Endometrial microvascular endothelial cells (primary cell): ENCODE data around the gene KRTAP10-1. TPM values are rescaled to one million over a fixed set of nuclear protein-coding genes. Genes with fewer than 3 reads are reported as not detected.
"Not testable (repeated sequence)": the region's sequence is repeated elsewhere in the genome, so short reads cannot be mapped to it uniquely, and the experiment has no call there.

Experiments used
- in situ Hi-C: cut with HindIII; loops from 2 replicates; pipeline ENCODE4 v1.10.0; 2017; ENCODE audit warnings: low sequenced_read_pairs, low pct_unique_long_range_greater_than_20kb; ENCODE audit errors: inconsistent ontology term
- total RNA-seq: library from RNA; depleted of rRNA; stranded (reverse); fragments of >200 nt; gene quantifications from one replicate; pipeline ENCODE4 v1.2.3, GENCODE V29; 2015; ENCODE audit errors: inconsistent ontology term

KRTAP10-1 gene, protein sequence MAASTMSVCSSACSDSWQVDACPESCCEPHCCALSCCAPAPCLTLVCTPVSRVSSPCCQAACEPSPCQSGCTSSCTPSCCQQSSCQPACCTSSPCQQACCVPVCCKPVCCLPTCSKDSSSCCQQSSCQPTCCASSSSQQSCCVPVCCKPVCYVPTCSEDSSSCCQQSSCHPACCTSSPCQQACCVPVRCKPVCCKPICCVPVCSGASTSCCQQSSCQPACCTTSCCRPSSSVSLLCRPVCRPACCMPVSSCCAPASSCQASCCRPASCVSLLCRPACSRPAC
- total RNA-seq = not detected

DNA sequence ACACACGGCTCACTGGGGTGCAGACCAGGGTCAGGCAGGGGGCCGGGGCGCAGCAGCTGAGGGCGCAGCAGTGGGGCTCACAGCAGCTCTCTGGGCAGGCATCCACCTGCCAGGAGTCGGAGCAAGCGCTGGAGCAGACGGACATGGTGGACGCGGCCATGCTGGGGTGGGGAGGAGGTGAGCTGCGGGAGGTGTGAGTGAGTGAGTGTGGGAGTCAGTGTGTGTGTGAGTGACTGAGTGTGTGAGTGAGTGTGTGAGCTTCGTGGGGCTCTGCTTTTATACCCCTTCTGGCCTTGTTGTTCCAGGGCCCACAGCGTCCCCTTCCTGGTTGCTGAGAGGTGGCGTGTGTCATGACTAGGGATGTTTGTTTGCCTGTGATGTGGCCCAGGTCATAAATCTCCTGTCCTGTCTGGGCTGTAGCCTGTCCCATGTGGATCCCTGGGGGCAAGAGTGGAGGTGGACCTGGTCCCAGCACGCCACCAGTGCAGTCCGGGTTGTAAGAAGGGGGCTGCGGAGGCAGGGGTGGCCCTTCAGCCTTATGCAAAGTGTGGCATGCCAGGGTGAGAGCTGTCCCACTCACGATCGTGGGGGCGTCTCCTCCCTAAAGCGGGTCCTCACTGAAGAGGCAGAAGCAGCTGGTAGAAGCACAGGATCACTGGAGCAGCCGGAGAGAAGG lies at the start of gene KRTAP10-1:
Gene KRTAP10-1 (minus strand): TSS at position 205 of the 676 bp plus-strand sequence. CDS start 45 bp downstream, at position 160.
- in situ Hi-C loops = no loop called here

DNA sequence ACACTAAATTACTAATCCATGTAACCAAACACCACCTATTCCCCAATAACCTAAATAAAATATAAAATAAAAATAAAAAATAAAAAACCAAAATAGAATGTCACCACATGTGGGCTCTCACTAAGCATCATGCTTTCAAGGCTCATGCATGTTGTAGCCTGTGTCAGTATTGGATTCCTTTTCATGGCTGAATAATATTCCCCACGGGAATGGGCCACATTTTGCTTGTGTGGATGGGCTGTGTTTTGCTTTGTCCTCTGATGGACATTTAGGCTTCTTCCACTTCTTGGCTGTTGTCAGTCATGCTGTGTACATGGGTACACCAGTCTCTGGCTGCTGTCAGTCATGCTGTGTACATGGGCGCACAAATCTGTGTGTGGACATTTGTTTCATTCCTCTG lies 49.1 kb upstream of the KRTAP10-1 start:
- in situ Hi-C loops = no loop called here

DNA sequence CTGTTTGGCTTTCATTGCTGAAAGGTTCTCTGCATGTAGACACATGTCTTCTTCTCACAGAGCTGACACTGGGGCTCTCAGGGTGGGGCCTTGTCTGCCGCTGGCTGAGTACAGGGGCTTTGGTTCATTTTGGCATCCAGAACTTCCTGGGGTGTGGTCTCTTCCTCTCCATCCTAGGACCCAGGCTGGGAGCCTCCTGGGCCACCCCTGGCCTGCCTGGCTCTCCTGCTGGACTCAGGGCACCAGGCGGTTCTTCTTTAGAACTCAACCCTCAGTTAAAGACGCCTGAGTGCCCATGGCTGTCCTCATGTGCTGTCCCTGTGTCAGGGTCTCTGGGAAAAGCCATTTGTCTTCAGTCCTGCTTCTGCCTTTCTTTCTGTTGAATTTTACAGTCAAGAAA lies 45.9 kb upstream of the KRTAP10-1 start:
- in situ Hi-C loops = no loop called here

DNA sequence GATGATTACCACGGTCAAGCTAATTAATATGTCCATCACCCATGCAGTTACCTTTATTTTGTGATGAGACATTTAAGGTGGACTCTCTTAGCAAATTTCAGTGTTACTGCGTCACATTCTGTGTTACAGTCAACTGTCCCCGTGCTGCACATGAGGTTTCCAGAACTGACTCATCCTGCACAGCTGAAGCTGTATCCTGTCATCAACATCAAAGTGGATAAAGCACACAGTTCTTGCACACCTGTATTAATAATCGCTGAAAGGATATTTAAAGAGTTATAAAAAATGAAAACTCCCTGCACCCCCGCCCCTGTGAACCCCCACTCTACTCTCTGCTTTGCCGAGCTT lies 43.8 kb upstream of the KRTAP10-1 start:
- in situ Hi-C loops = no loop called here

DNA sequence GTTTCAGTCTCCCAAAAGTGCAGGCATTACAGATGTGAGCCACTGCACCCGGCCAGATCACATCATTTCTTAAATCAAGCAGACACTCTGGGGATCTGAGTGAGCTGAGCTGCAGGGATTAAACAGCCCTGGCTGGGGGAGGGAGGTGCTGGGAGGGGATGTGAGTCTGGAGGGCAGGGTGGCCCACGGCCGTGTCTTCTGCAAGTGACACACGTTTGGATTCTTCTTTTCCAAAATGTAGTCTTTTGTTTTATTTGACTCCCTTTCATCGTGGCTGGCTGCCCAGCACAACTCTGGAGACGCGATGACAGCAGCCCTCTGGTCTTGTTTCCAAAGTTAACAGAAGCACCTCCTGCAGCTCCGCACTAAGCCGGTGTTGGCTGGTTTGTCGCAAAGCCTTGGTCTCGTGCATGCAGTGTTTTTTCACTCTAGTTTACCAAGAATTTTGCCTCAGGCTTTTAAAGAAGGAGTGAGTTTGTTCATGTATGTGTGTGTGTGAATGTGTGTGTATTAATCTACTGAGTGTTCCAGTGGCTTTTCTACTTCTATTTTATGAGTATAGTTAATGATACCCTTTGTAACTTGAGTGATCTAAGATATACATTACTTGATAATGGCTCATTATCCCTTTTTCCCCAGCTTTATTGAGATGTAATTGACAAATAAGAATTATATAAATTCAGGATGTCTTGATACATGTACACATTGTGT lies 43.2 kb upstream of the KRTAP10-1 start:
- in situ Hi-C loops = no loop called here

DNA sequence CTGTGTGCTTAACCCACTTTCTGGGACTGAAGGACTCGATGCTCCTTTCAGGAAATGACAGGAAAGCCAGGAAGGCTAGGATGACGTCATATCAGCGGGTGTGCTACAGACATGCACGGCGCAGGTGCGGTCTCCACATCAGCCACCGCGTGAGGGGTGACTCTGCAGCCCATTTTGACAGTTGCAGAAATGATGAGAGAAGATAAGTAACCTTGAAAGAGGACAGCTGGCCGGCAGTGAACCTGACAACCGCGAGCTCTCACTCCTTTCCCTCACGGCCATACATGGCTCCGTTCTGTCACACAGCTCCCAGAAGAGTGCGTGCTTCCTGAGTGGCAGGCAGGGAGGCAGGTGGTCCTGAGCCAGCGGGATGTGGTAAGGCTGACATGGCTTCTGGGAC lies 42.1 kb upstream of the KRTAP10-1 start:
- in situ Hi-C loops = no loop called here

DNA sequence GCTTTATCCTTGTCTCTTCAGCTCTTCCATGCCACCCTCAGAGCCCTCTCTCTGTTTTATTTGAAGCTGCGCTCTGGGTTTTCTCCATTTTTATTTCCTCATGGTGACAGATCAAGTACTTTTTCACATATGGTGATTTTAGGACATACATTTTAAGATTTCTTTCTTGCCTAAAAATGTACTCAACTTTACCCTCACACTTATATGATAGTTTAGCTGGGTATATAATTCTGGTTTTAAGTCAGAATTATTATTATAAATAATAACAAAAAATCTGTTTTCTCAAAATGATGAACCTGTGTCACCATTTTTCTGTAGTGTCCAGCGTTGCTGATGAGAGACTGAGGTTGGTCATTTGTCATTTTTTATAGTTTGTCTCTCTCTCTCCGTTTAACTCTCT lies 41.2 kb upstream of the KRTAP10-1 start:
- in situ Hi-C loops = no loop called here

DNA sequence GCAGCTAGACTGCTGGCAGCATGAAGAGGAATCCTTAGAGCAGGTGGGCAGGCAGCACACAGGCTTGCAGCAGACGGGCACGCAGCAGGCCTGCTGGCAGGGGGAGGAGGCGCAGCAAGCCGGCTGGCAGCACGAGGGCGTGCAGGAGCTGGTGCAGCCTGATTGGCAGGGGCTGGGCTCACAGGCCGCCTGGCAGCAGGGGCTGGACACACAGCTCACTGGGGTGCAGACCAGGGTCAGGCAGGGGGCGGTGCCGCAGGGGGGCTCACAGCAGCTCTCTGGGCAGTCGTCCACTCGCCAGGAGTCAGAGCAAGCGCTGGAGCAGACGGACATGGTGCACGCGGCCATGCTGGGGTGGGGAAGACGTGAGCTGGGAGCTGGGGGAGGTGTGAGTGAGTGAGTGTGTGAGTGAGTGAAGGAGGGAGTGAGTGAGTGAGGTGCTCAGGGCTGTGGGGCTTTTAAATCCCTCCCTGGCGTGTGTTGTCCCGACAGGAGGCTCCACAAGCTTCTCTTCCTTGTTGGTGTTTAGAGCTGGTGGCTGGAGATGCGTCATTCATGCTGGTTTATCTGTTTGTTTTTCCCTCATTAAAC lies 40.3 kb upstream of the KRTAP10-1 start, which contains the start of gene KRTAP10-5:
Gene KRTAP10-5 (minus strand): TSS at position 374 of the 591 bp plus-strand sequence. CDS start 26 bp downstream, at position 348.
- in situ Hi-C loops = not testable (repeated sequence)

DNA sequence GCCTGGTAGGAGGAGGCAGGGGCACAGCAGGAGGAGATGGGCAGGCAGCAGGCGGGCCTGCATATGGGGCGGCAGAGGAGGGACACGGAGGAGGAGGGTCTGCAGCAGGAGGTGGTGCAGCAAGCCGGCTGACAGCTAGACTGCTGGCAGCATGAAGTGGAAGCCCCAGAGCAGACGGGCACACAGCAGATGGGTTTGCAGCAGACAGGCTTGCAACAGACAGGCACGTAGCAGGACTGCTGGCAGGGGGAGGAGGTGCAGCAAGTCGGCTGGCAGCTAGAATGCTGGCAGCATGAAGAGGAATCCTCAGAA lies 39.8 kb upstream of the KRTAP10-1 start:
- in situ Hi-C loops = no loop called here

DNA sequence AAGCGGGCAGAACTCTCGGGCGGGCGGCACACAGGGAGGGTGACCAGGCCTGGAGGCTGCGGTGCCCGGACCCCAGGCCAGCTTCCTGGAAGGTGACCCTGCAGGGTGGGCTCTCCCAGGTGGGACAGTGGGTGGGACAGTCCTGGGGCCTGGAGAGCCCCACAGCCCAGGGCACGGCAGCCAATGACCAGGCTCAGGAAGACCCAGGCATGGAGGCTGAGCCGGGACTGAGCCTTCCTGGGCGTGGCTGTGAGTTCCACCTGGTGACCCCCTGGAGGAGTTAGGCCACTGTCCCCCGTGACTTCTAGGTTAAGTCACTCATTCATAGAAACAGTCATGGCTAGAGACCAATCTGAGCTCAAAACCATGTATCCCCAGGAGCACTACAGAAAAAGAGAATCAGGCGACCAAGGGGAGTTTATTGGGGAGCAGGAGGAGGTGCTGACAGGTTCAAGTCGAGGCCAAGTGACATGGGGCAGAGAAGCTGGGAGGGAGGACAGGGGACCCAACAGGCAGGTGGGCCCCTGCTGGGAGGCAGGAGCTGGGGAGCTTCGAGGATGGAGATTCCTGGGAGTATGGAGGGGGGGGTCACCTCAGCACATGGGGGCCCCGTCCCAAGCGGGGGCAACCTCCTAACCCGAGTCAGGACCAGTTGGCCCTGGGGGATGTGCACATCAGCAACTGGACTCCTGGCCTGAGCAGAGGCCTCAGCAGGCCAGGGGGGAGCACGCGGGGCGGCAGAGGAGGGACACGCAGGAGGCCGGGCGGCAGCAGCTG lies 39.2 kb upstream of the KRTAP10-1 start:
- in situ Hi-C loops = no loop called here

DNA sequence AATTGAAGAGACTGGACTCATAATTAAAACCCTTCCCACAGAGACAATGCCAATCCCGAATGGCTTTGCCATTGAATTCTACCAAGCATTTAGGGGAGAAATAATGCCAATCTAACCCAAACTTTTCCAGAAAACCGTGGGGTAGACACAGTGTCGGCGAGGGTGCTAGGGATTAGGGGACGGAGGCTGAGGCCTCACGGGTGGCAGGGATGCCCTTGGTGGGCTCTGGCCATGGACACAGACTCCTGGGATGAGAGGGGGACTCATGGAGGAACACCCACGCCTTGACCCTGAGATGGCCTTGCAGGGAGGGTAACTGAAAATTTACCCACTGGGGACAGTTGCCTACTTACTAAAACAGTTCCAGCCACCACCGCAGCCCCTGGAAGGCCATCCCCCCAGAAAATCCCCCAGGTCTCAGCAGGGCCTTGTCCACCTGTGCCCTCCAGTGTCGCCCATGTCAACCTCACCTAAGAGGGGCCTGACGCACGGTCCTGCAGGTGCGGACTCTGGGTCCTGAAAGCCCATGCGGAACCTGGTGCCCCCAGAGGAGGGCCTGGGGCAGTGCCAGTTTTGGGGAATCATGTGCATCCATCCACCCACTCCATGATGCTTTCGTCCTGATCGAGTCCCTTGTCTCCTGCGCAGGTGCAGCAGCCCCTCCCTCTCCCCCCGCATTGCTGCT lies 38.5 kb upstream of the KRTAP10-1 start:
- in situ Hi-C loops = no loop called here

DNA sequence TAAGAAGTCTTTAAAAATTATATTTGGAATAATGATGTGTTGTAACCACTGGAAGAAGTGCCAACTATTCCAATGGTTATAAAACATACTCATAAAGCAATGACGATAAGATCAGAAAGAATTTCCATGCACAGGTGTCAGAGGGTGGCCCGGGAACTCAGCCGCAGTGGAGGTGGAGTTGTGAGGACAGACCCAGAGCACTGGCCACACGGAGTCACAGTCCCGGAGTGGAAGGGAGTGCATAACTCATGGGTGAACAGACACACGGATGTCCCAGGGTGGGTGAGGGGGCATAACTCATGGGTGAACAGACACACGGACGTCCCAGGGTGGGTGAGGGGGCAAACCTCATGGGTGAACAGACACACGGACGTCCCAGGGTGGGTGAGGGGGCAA lies 36.0 kb upstream of the KRTAP10-1 start:
- in situ Hi-C loops = no loop called here

DNA sequence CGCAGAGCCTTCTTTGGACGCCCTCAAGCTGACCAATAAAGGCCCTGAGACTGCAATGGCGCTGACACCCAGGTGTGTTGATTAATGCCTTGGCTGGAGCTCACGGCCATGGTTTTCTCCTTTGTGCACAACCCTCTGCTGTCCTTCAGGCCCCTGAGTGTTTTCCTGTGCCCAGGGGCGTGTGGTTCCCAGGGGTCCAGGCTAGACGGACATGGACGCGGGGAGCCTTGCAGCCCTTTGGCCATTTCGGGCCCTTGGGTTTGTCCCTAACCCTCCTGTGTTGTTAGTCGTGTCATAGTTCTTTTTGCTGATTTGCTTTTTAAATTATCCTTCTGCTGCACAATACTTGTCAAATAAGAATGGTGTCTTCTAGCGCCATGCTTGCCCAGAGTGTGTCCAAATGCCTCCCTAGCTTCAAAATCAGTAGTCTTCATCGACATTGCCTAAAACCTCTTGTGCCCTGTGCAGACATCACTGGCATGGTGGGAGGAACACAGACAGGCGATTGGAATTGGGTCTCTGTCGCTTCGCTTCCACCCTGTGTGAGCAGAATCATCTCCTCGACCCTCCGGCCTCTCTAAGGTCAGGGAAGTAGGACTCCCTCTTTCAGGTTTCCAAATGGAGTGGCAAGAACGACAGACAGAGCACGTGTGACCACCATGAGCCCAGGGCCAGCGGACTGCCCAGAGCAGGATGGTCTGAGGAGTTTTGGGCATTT lies 35.5 kb upstream of the KRTAP10-1 start:
- in situ Hi-C loops = no loop called here

DNA sequence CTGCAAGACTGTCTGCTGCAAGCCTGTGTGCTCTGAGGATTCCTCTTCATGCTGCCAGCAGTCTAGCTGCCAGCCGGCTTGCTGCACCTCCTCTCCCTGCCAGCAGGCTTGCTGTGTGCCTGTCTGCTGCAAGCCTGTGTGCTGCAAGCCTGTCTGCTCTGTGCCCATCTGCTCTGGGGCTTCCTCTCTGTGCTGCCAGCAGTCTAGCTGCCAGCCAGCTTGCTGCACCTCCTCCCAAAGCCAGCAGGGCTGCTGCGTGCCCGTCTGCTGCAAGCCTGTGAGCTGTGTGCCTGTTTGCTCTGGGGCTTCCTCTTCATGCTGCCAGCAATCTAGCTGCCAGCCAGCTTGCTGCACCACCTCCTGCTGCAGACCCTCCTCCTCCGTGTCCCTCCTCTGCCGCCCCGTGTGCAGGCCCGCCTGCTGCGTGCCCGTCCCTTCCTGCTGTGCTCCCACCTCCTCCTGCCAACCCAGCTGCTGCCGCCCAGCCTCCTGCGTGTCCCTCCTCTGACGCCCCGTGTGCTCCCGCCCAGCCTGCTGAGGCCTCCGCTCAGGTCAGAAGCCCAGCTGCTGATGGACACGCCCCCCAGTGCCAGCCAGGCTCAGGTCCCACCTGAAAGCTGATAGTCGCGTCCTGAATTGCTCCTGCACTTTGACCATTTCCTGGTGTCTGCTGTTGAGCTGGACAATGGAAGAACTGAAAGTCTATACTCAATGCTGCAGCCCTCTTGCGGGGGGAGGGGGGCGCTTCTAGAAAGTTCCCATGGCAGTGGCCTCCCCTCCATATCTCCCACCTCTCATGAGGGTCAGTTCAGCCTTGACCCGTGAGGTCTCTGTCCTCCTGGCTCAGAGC lies 34.7 kb upstream of the KRTAP10-1 start:
- in situ Hi-C loops = no loop called here

DNA sequence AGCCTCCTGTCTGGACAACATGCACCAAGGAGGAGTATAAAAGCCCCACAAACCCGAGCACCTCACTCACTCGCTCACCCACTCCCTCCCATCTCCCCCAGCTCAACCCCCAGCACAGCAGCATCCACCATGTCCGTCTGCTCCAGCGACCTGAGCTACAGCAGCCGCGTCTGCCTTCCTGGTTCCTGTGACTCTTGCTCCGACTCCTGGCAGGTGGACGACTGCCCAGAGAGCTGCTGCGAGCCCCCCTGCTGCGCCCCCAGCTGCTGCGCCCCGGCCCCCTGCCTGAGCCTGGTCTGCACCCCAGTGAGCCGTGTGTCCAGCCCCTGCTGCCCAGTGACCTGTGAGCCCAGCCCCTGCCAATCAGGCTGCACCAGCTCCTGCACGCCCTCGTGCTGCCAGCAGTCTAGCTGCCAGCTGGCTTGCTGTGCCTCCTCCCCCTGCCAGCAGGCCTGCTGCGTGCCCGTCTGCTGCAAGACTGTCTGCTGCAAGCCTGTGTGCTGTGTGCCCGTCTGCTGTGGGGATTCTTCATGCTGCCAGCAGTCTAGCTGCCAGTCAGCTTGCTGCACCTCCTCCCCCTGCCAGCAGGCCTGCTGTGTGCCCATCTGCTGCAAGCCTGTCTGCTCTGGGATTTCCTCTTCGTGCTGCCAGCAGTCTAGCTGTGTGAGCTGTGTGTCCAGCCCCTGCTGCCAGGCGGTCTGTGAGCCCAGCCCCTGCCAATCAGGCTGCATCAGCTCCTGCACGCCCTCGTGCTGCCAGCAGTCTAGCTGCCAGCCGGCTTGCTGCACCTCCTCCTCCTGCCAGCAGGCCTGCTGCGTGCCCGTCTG lies 33.8 kb upstream of the KRTAP10-1 start, which contains the start of gene KRTAP10-4:
Gene KRTAP10-4 (plus strand): TSS at position 100 of the 827 bp plus-strand sequence. CDS start 30 bp downstream, at position 130.
- in situ Hi-C loops = not testable (repeated sequence)

DNA sequence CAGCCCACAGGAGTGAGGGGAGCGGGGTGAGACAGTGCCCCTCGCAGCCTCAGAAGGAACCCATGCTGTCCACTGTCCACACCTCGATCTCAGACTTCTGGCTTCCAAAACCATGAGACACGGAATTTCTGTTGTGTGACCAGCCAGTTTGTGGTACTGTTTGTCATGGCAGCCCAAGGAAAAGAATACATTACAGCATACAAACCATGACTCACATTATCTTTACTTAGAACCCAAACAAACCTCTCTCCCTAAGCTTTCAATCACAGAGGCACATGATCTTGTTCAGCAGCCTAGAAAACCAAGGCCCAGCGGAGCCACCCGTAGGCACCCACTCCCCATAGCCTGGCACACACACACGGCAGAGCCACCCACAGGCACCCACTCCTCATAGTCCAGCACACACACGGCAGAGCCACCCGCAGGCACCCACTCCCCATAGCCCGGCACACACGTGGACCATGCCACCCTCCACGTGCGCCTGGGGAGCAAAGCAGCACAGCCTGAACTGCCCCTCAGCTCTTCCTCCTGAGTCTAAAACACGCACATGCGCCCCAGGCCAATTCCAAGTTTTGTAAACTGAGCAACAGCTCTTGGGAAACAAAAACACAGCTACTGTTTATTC lies 33.1 kb upstream of the KRTAP10-1 start:
- in situ Hi-C loops = no loop called here
